Gastroesophageal sphincter (tissue), 4 donors: ENCODE data around the gene ANO10. TPM values are rescaled to one million over a fixed set of nuclear protein-coding genes. Genes with fewer than 3 reads are reported as not detected.

Source experiments
- ATAC-seq: fragments of 150-250 bp; one replicate; pipeline ENCODE4 v1.9.1; 2016; ENCODE audit warnings: mild to moderate bottlenecking, moderate library complexity
- H3K27ac ChIP-seq, 4 donors: fragments of 200-600 bp; sonication (generic) in 3 of 4; 1 replicate in 3 of 4; 2 replicates in 1 of 4; pipeline ENCODE4 v1.5.1; 2016 to 2019
- H3K27me3 ChIP-seq: fragments of 200-600 bp; sonication (generic); one replicate; pipeline ENCODE4 v1.5.1; 2019
- H3K36me3 ChIP-seq, 2 donors: fragments of 200-600 bp; sonication (generic); one replicate each; pipeline ENCODE4 v1.5.1; 2019; ENCODE audit warnings: control low read depth in 1 of 2
- H3K4me1 ChIP-seq, 3 donors: fragments of 200-600 bp; sonication (generic); 1 replicate in 2 of 3; 2 replicates in 1 of 3; pipeline ENCODE4 v1.5.1; 2016 to 2019; ENCODE audit warnings: control low read depth in 2 of 3
- H3K4me3 ChIP-seq, 2 donors: fragments of 200-600 bp; sonication (generic); one replicate each; pipeline ENCODE4 v1.5.1; 2019; ENCODE audit warnings: mild to moderate bottlenecking in 1 of 2, moderate library complexity in 1 of 2
- H3K9me3 ChIP-seq, 3 donors: fragments of 200-600 bp; sonication (generic); one replicate each; pipeline ENCODE4 v1.5.1; 2017 to 2019; ENCODE audit warnings: control low read depth in 2 of 3
- EP300 ChIP-seq: sonication (generic); formaldehyde crosslinking; IDR thresholded peaks from one replicate; pipeline ENCODE4 v1.6.1; 2017; ENCODE audit warnings: antibody characterized with exemption, mild to moderate bottlenecking
- POLR2A ChIP-seq, 2 donors: fragments of 450-650 bp; IDR thresholded peaks; one replicate each; pipeline ENCODE4 v1.6.1; 2017; ENCODE audit warnings: antibody characterized with exemption in 2 of 2, mild to moderate bottlenecking in 2 of 2, moderate library complexity in 1 of 2
- POLR2AphosphoS5 ChIP-seq: sonication (generic); formaldehyde crosslinking; IDR thresholded peaks from one replicate; pipeline ENCODE4 v1.6.1; 2017; ENCODE audit warnings: antibody characterized with exemption
- WGBS, 2 donors: methylation state at CpG; one replicate each; pipeline ENCODE4 v1.1.5; 2018; ENCODE audit warnings: low coverage in 1 of 2; 5-methylcytosine and 5-hydroxymethylcytosine counted together
- total RNA-seq, 4 donors: library from RNA; depleted of rRNA; stranded (reverse); fragments of >200 nt; gene quantifications; one replicate each; pipeline ENCODE4 v1.1.0, GENCODE V29; 2016
- TF ChIP-seq, protein P1 (sequence below), 4 experiments: fragments of 200-600 bp in 2 of 4; fragments of 450-650 bp in 2 of 4; sonication (generic) in 1 of 4; IDR thresholded peaks; one replicate each; pipeline ENCODE4 v1.5.1; 2017 to 2019; ENCODE audit warnings: antibody characterized with exemption in 4 of 4, mild to moderate bottlenecking in 2 of 4, moderate library complexity in 2 of 4

Gene ANO10
- total RNA-seq, 4 donors from 2014 or later = 22.9 to 33.5 (median 30.2) TPM

DNA sequence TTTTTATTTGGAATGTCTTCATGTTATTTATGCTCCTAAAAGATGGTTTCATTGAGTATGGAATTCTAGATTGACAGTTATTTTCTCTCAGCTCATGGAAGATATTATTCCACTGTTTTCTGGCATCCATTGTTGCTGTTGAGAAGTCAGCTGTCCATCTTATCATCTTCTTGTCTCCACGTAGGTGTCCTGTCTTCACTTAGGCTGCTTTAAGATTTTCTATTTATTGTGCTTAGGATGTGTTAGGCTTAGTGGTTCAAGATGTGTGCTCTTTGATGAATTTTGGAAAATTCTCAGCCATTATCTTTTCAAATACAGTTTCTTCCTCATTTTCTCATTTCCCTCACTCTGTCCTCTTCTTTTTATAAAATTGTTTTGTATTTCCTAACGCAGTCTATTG, 283.5 kb downstream of the ANO10 start:
- Histone ChIP-seq H3K4me3 (no peak overlapping the region), H3K27ac (no peak overlapping the region), H3K36me3 (peaks cover 4 to 98% of the 10 kb centered on the region in 2 donors), H3K27me3 (no peaks in the 10 kb centered on the region), H3K4me1 (no peaks in the 10 kb centered on the region), H3K9me3 (peaks cover 0 to 44% (median 0%) of the 10 kb centered on the region in 3 donors)
- 75 to 93% methylated on average over 1 to 2 of the region's 2 CpGs for WGBS, 2 donors
- TF ChIP-seq, protein P1, sequence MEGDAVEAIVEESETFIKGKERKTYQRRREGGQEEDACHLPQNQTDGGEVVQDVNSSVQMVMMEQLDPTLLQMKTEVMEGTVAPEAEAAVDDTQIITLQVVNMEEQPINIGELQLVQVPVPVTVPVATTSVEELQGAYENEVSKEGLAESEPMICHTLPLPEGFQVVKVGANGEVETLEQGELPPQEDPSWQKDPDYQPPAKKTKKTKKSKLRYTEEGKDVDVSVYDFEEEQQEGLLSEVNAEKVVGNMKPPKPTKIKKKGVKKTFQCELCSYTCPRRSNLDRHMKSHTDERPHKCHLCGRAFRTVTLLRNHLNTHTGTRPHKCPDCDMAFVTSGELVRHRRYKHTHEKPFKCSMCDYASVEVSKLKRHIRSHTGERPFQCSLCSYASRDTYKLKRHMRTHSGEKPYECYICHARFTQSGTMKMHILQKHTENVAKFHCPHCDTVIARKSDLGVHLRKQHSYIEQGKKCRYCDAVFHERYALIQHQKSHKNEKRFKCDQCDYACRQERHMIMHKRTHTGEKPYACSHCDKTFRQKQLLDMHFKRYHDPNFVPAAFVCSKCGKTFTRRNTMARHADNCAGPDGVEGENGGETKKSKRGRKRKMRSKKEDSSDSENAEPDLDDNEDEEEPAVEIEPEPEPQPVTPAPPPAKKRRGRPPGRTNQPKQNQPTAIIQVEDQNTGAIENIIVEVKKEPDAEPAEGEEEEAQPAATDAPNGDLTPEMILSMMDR (IDR thresholded peaks at IDR 0.05) = no peak
- TF ChIP-seq EP300 (no peak), POLR2AphosphoS5 (no peak), POLR2A (IDR thresholded peaks at IDR 0.05) (no peak)
- ATAC-seq = no peak

DNA sequence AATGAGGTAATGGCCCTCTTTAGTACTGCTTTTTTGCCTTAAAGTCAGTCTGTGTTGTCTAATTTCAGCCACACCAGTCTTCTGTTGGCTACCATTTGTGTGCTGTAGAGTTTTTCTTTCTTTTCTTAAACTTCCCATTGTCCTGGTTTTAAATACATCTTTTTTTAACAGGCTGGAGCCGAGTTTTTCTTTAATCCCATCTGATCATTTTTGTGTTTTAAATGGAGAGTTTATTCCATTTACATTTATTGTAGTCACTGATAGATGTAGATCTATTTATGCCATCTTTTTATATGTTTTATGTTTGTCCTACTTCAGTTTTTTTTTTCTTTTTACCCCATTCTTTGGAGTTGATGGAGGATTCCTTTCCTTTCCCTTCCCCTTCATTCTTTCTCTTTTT, 286.0 kb downstream of the ANO10 start:
- Histone ChIP-seq H3K4me1 (peaks cover 0 to 7% (median 0%) of the 10 kb centered on the region in 3 donors), H3K4me3 (no peak overlapping the region), H3K36me3 (peaks cover 3 to 85% of the 10 kb centered on the region in 2 donors), H3K9me3 (peaks cover 0 to 44% (median 0%) of the 10 kb centered on the region in 3 donors), H3K27me3 (no peaks in the 10 kb centered on the region), H3K27ac (no peak overlapping the region)
- no peak for TF ChIP-seq POLR2A (IDR thresholded peaks at IDR 0.05)
- TF ChIP-seq EP300 = no peak
- TF ChIP-seq, protein P1 (IDR thresholded peaks at IDR 0.05) = no peak
- TF ChIP-seq POLR2AphosphoS5 = no peak
- no peak for ATAC-seq
- WGBS, 2 donors = 95 to 100% methylated on average over 1 of the region's 1 CpG

DNA sequence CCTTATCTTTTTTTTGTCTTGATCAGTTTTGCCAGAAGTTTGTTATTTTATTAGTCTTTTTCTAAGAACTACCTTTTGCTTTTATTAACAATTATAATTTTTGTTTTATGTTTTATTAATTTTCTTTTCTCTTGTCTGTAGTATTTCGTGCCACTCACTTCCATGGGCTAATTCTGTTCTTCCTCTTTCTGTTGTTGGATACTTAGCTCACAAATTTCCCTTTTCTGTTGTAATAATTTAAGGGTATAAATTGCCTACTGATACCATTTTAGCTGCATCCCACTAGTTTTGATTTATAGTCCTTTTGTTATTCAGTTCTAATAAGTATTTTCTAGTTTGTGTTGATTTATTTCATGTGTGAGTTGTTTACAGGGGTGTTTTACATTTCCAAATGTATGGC, 286.8 kb downstream of the ANO10 start:
- 87 to 100% methylated on average over 1 of the region's 1 CpG for WGBS, 2 donors

DNA sequence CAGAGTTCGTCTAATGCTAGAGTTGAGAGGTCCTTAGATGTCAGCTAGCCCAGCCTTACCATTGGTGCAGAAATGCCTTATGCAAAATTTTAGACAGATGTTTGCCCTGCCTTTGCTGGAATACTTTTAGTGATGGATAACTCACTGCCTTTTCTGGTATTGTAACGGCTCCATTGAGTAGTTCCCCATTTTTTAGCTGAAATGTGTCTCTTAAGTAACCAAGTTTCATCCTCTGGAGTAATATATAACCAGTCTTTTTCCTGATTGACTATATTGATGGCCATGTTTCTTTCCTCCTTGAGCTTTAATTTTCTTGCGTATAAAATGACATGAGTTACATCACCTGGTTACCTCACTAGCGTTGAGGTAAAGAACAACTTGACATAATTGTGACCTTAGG, 290.4 kb downstream of the ANO10 start:
- Histone ChIP-seq H3K4me1 (peaks cover 8 to 51% (median 11%) of the 10 kb centered on the region in 3 donors), H3K27ac (no peak overlapping the region), H3K4me3 (no peak overlapping the region), H3K27me3 (no peaks in the 10 kb centered on the region), H3K36me3 (peaks cover 0 to 41% of the 10 kb centered on the region in 2 donors), H3K9me3 (peaks cover 0 to 12% (median 0%) of the 10 kb centered on the region in 3 donors)
- no peak for TF ChIP-seq EP300
- ATAC-seq = no peak
- WGBS, 2 donors = 70 to 83% methylated on average over 2 to 4 of the region's 4 CpGs

More for the DNA sequence above, 286.8 kb downstream of the ANO10 start:
- TF ChIP-seq, protein P1 (IDR thresholded peaks at IDR 0.05) = no peak
- TF ChIP-seq POLR2A (IDR thresholded peaks at IDR 0.05) (no peak), EP300 (no peak), POLR2AphosphoS5 (no peak)
- H3K4me3 ChIP-seq = no peak overlapping the region
- peaks cover 0 to 15% (median 0%) of the 10 kb centered on the region in 3 donors for H3K4me1 ChIP-seq
- peaks cover 0 to 77% of the 10 kb centered on the region in 2 donors for H3K36me3 ChIP-seq
- ATAC-seq = no peak
- peaks cover 0 to 44% (median 0%) of the 10 kb centered on the region in 3 donors for H3K9me3 ChIP-seq
- no peaks in the 10 kb centered on the region for H3K27me3 ChIP-seq
- H3K27ac ChIP-seq = no peak overlapping the region

DNA sequence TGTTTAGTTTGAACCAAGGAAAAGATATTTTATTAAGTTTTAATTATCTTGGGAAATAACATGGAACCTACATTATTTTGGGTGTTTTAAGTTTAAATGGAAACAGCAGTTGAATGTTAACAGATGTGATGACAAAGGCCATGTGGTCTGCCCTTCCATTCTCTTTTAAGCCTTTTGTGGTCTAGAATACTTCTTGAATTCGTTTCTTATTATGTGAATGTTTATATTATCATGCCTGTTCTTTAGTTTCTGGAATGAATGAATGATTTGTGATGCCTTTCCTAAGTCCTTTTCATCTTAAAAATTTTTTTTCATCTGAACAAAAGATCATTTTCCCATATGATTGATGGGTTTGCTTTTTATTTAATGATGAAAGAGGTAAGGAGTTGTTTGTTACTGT, 290.8 kb downstream of the ANO10 start:
- 9 to 15% methylated on average over 1 of the region's 1 CpG for WGBS, 2 donors
- TF ChIP-seq POLR2A (IDR thresholded peaks at IDR 0.05) (no peak), EP300 (no peak), POLR2AphosphoS5 (no peak)
- TF ChIP-seq, protein P1 (IDR thresholded peaks at IDR 0.05) = no peak

More for the DNA sequence above, 290.8 kb downstream of the ANO10 start:
- no peak overlapping the region for H3K27ac ChIP-seq
- H3K36me3 ChIP-seq = peaks cover 0 to 37% of the 10 kb centered on the region in 2 donors
- ATAC-seq = no peak
- H3K4me3 ChIP-seq = no peak overlapping the region
- peaks cover 11 to 55% (median 12%) of the 10 kb centered on the region in 3 donors for H3K4me1 ChIP-seq
- H3K9me3 ChIP-seq = peaks cover 0 to 8% (median 0%) of the 10 kb centered on the region in 3 donors
- H3K27me3 ChIP-seq = no peaks in the 10 kb centered on the region
